ENCODE results near the gene GPR132. TPM values are rescaled to one million over a fixed set of nuclear protein-coding genes. Genes with fewer than 3 reads are reported as not detected.

Gene GPR132
- total and polyA plus RNA-seq, 2 of the 13 experiments (the other 11 are each of a cell fraction or from before 2014, with no cell fraction given) = not detected

GRCh38 chr14:105073720-105074600 lies 8.7 kb upstream of the GPR132 start:
- Histone ChIP-seq H3K4me2 (ENCODE audit: low read depth, low read length) (no peak overlapping the region), H3K4me3 (replicated peaks in 1 of 3; ENCODE audit: insufficient read depth in 1 of 3, low read depth in 2 of 3, low read length in 3 of 3) (no peak overlapping the region), H4K20me1 (ENCODE audit: insufficient read depth, low read length) (no peaks in the 10 kb centered on the region), H3K27ac (ENCODE audit: extremely low read length, insufficient read depth, low read length) (no peak overlapping the region), H3K4me1 (ENCODE audit: insufficient read depth, low read length) (no peaks in the 10 kb centered on the region), H3K79me2 (ENCODE audit: insufficient read depth, low read length) (no peaks in the 10 kb centered on the region), H3K9ac (ENCODE audit: insufficient read depth, low read depth, low read length) (no peak overlapping the region), H3K9me3 (ENCODE audit: low read length) (no peaks in the 10 kb centered on the region), H2AFZ (ENCODE audit: low read length) (no peak overlapping the region), H3K36me3 (replicated peaks in 1 of 2; ENCODE audit: control insufficient read depth in 1 of 2, insufficient read depth in 2 of 2, low read length in 2 of 2) (no peaks in the 10 kb centered on the region), H3K27me3 (ENCODE audit: control insufficient read depth in 1 of 2, insufficient read depth in 2 of 2, low read length in 2 of 2) (peaks cover 12 to 72% of the 10 kb centered on the region in 2 experiments; a peak in 4 of 5 replicates)
- no peak for ATAC-seq
- intact Hi-C loops (cut with micrococcal nuclease; ENCODE audit: unreplicated experiment) (no loop called here), in situ Hi-C loops (cut with HindIII; ENCODE audit: extremely low pct_ligation_motif_present, low pct_unique_long_range_greater_than_20kb) (no loop called here)
- no peak for FAIRE-seq
- no peak for DNase-seq (ENCODE audit: low spot score)
- TF ChIP-seq NFATC3 (CRISPR knock-in tag; IDR thresholded peaks at IDR 0.05) = no peak
- TF ChIP-seq NR2F6 (IDR thresholded peaks at IDR 0.05) = no peak
- no peak for TF ChIP-seq NR2F6 (CRISPR knock-in tag; IDR thresholded peaks at IDR 0.05)
- TF ChIP-seq ZNF639 (CRISPR knock-in tag; conservative IDR thresholded peaks at IDR 0.05) = no peak
- no peak for TF ChIP-seq ZNF790 (CRISPR knock-in tag; IDR thresholded peaks at IDR 0.05; ENCODE audit: borderline replicate concordance)
- no peak for TF ChIP-seq SSRP1 (CRISPR knock-in tag; IDR thresholded peaks at IDR 0.05)
- no peak for TF ChIP-seq TCF7 (IDR thresholded peaks at IDR 0.05; ENCODE audit: low read depth)
- no peak for TF ChIP-seq ZNF362 (CRISPR knock-in tag; IDR thresholded peaks at IDR 0.05; ENCODE audit: borderline replicate concordance)
- no peak for TF ChIP-seq CENPBD1 (CRISPR knock-in tag; IDR thresholded peaks at IDR 0.05; ENCODE audit: borderline replicate concordance, low read depth)
- TF ChIP-seq RAD21 (CRISPR knock-in tag; IDR thresholded peaks at IDR 0.05) = no peak
- no peak for TF ChIP-seq GATAD2A (CRISPR knock-in tag; IDR thresholded peaks at IDR 0.05)
- TF ChIP-seq ZNF180 (CRISPR knock-in tag; IDR thresholded peaks at IDR 0.05; ENCODE audit: borderline replicate concordance, low read depth) = no peak
- TF ChIP-seq SPEN (CRISPR knock-in tag; IDR thresholded peaks at IDR 0.05; ENCODE audit: low read depth) = no peak
- TF ChIP-seq TARDBP (CRISPR knock-in tag; IDR thresholded peaks at IDR 0.05) = no peak
- no peak for TF ChIP-seq ZBTB33 (CRISPR knock-in tag; IDR thresholded peaks at IDR 0.05)
- no peak for TF ChIP-seq U2AF1 (optimal IDR thresholded peaks at IDR 0.05; ENCODE audit: low read depth, low read length)
- TF ChIP-seq ZNF232 (CRISPR knock-in tag; IDR thresholded peaks at IDR 0.05; ENCODE audit: borderline replicate concordance) = no peak
- TF ChIP-seq ONECUT2 (CRISPR knock-in tag; IDR thresholded peaks at IDR 0.05) = no peak
- no peak for TF ChIP-seq MBD4 (IDR thresholded peaks at IDR 0.05; ENCODE audit: borderline replicate concordance, low read length)
- no TSS peak for BruUV-seq (replicated peaks)
- ChIA-PET CTCF (ENCODE audit: low intra/inter-chr PET ratio, low total read pairs) (no interaction called here), POLR2A (no interaction called here)
- 86% methylated on average over 5 of the region's 18 CpGs for WGBS (ENCODE audit: low lambda C conversion rate)

Measured in HepG2 (cell line).